Measurements from ENCODE around the gene PON2. TPM values are rescaled to one million over a fixed set of nuclear protein-coding genes. Genes with fewer than 3 reads are reported as not detected.

Gene PON2
- total RNA-seq, 1 experiment from 2014 or later, result not detected

DNA sequence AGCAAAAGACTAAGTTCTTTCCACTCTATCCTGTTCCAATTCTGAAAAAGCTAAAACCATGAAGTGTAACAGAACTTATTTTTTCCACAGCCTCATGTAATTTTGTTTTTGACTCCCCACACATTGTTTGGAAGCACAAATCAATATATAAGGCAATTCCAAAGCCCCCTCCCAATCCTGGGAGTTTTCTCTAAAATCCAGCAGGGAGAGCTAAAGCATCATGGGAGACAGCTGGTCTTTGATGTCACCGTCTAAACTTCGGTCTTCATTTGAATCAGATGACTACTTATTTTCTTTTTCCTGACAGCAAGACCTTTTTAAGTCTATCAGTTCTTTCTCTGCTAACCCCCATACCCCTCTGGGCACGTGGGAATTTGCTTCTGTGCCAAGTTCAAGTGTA lies 77.2 kb downstream of the PON2 start:
- no peak for DNase-seq
- H3K9me2 ChIP-seq (replicated peaks; ENCODE audit: insufficient read depth, low read length), result no peaks in the 10 kb centered on the region
- H3K9me3 ChIP-seq (ENCODE audit: low read length), result no peaks in the 10 kb centered on the region
- H3K27me3 ChIP-seq (ENCODE audit: low read length), result no peaks in the 10 kb centered on the region
- no peaks in the 10 kb centered on the region for H3K36me3 ChIP-seq (ENCODE audit: insufficient read depth, low read length)
- no peak overlapping the region for H3K27ac ChIP-seq (ENCODE audit: low read length)
- H3K79me2 ChIP-seq (ENCODE audit: low read length), result no peaks in the 10 kb centered on the region
- H3K4me2 ChIP-seq (ENCODE audit: low read depth, low read length, poor library complexity, severe bottlenecking), result no peak overlapping the region
- H4K20me1 ChIP-seq (ENCODE audit: insufficient read depth, low read depth, low read length), result no peaks in the 10 kb centered on the region
- no peak overlapping the region for H3K9ac ChIP-seq (ENCODE audit: low read length)
- H3K4me3 ChIP-seq (ENCODE audit: low read length), result no peak overlapping the region
- H3K4me1 ChIP-seq (ENCODE audit: low read length), result no peaks in the 10 kb centered on the region
- no peak overlapping the region for H2AFZ ChIP-seq (ENCODE audit: low read length)

Other genes starting within 250 kb of the PON2 start
- not detected in 2 replicates for gene PON1, start 110.5 kb downstream of the PON2 start, total RNA-seq (2014; rRNA removed; shearing (Covaris generic); ENCODE audit: low replicate concordance)
- gene PON3, start 38.7 kb downstream of the PON2 start, total RNA-seq (2014; rRNA removed; shearing (Covaris generic); ENCODE audit: low replicate concordance), result not detected in 2 replicates
- not detected in 2 replicates for gene ASB4, start 50.9 kb upstream of the PON2 start, total RNA-seq (2014; rRNA removed; shearing (Covaris generic); ENCODE audit: low replicate concordance)
- not detected in 2 replicates for gene PDK4, start 161.5 kb upstream of the PON2 start, total RNA-seq (2014; rRNA removed; shearing (Covaris generic); ENCODE audit: low replicate concordance)